Dendritic cell treated with granulocyte-macrophage colony-stimulating factor and Interleukin-4, amounts not matched to agents 40 ng/mL and 50 ng/mL, for 4 days (primary cell): ENCODE data around the gene CNN3.

ENCODE experiments used
- H3K27ac Mint-ChIP-seq: one replicate; pipeline ENCODE4 v1.8.0; 2022; ENCODE audit warnings: mild to moderate bottlenecking, mixed read lengths
- H3K27me3 Mint-ChIP-seq: one replicate; pipeline ENCODE4 v1.8.0; 2022; ENCODE audit warnings: mild to moderate bottlenecking, mixed read lengths
- H3K36me3 Mint-ChIP-seq: one replicate; pipeline ENCODE4 v1.8.0; 2022; ENCODE audit warnings: low read depth, mixed read lengths
- H3K4me1 Mint-ChIP-seq: one replicate; pipeline ENCODE4 v1.8.0; 2022; ENCODE audit warnings: low read depth, mixed read lengths
- H3K4me3 Mint-ChIP-seq: one replicate; pipeline ENCODE4 v1.8.0; 2022; ENCODE audit warnings: mild to moderate bottlenecking, moderate library complexity, mixed read lengths
- H3K9me3 Mint-ChIP-seq: one replicate; pipeline ENCODE4 v1.8.0; 2022; ENCODE audit warnings: mixed read lengths
- intact Hi-C: fragments of 100-400 bp; cut with micrococcal nuclease; formaldehyde crosslinking; loops from one replicate; pipeline ENCODE4 v1.15.0; 2022

Gene CNN3

DNA sequence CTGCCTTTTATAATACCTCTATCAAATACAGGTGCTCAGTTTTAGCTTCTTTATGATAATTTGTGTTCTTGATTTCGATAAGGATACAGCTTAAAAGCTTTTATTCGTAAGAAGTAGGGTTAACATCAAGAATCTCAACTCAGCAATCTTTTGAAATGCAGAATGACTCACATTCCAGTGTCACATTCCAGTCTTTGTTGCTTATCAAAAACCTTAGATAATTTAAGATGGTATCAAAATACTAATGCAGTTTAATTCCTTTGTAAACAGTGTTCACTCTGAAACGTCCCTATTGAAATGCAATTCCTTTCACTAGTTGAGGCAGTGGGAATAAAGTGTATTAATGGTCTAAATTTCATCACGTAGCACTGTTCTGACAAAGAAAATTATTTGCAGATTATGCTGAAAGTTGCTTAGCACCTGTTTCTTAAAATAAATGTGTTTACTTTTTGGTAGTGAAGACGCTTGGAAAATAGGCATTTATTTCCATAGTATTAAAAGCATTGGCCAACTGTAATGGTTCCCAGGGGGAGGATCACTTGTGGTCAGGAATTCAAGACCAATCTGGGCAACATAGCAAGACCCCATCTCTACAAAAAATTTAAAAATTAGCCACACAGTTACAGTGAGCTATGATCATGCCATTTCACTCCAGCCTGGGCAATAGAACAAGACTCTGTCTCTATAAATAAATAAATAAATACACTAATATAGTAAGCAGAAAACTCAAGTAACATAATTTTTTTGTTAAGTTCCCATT lies 10.1 kb upstream of the CNN3 start:
- Mint-ChIP-seq H3K9me3 (no peaks in the 10 kb centered on the region), H3K4me3 (no peak overlapping the region), H3K27me3 (peaks cover 7% of the 10 kb centered on the region), H3K4me1 (no peaks in the 10 kb centered on the region), H3K27ac (no peak overlapping the region), H3K36me3 (no peaks in the 10 kb centered on the region)
- intact Hi-C loops: no loop called here

DNA sequence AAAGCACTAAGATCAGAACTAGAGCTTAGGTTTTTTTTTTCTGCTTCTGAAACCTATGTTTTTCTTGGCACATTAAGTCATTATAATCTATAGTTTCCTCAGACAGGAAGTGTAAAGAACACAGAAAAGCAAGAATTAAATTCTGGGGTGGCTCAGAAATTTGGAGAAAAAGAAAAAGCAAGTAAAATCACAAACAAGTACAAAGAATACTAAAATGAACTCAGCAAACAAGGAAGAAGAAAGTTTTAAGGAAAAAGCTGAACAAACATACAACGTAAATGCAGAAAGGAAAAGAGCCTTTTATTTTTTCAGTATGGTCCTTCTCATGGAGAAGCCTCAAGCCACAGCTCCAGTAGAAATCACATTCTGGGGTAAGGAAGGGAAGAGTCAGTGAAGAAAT lies 8.6 kb upstream of the CNN3 start:
- Mint-ChIP-seq H3K36me3 (no peaks in the 10 kb centered on the region), H3K27ac (no peak overlapping the region), H3K4me3 (no peak overlapping the region), H3K27me3 (peaks cover 9% of the 10 kb centered on the region), H3K4me1 (no peaks in the 10 kb centered on the region), H3K9me3 (no peaks in the 10 kb centered on the region)
- intact Hi-C loops: no loop called here

DNA sequence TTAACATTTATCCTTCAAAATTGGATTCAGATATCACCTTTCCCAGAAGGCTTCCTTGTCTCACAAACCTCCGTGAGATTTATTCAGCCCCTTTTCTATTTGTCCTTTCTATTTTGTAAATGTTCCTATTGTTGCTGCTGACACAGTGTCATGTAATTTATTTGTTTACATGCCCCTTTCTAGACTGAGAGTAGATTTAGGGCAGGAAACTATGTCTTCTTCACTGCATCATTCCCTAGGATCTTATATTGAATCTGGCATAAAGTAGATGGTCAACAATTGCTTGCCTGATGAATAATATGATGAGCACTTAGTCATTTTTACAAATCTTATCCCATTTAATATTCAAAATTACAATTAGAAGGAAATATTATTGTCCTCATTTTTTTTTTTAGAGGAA lies 8.1 kb upstream of the CNN3 start:
- Mint-ChIP-seq H3K27ac (no peak overlapping the region), H3K36me3 (no peaks in the 10 kb centered on the region), H3K27me3 (peaks cover 11% of the 10 kb centered on the region), H3K4me3 (no peak overlapping the region), H3K9me3 (no peaks in the 10 kb centered on the region), H3K4me1 (no peaks in the 10 kb centered on the region)
- intact Hi-C loops: no loop called here

DNA sequence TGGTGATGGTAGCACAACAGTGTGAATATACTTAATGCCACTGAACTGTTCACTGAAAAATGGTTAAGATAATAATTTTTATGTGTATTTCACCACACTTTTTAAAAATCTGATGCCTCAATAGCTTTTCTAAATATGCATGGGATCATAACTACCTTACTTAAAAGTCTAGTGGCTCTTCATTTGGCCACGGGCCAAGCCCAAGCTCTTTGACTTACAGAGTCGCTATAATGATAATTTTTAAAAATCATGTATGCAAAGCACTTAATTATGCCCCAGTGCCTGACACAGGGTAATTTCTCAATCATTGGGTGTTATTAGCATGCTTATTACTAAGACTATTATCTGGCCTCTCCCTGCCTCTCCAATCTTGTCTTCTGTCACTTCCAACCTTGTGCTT lies 7.6 kb upstream of the CNN3 start:
- no peaks in the 10 kb centered on the region for H3K9me3 Mint-ChIP-seq
- intact Hi-C loops: no loop called here
- no peaks in the 10 kb centered on the region for H3K4me1 Mint-ChIP-seq
- H3K27ac Mint-ChIP-seq: no peak overlapping the region
- peaks cover 15% of the 10 kb centered on the region for H3K27me3 Mint-ChIP-seq
- H3K36me3 Mint-ChIP-seq: no peaks in the 10 kb centered on the region
- no peak overlapping the region for H3K4me3 Mint-ChIP-seq

- H3K4me3 Mint-ChIP-seq: no peak overlapping the region
- H3K4me1 Mint-ChIP-seq: peaks cover 5% of the 10 kb centered on the region
- H3K27me3 Mint-ChIP-seq: peaks cover 40% of the 10 kb centered on the region
- no peaks in the 10 kb centered on the region for H3K36me3 Mint-ChIP-seq
- no peak overlapping the region for H3K27ac Mint-ChIP-seq
- no peaks in the 10 kb centered on the region for H3K9me3 Mint-ChIP-seq
- intact Hi-C loops: no loop called here
Measured at GRCh38 chr1:94931254-94931841, 4.4 kb upstream of the CNN3 start.

GRCh38 chr1:94929351-94930217 lies 2.7 kb upstream of the CNN3 start:
- no peak overlapping the region for H3K4me3 Mint-ChIP-seq
- no peaks in the 10 kb centered on the region for H3K9me3 Mint-ChIP-seq
- intact Hi-C loops: no loop called here
- peaks cover 15% of the 10 kb centered on the region for H3K4me1 Mint-ChIP-seq
- peaks cover 52% of the 10 kb centered on the region for H3K27me3 Mint-ChIP-seq
- H3K36me3 Mint-ChIP-seq: no peaks in the 10 kb centered on the region
- no peak overlapping the region for H3K27ac Mint-ChIP-seq

GRCh38 chr1:94928293-94928939 lies 1.5 kb upstream of the CNN3 start:
- no peaks in the 10 kb centered on the region for H3K9me3 Mint-ChIP-seq
- H3K36me3 Mint-ChIP-seq: no peaks in the 10 kb centered on the region
- no peak overlapping the region for H3K27ac Mint-ChIP-seq
- intact Hi-C loops: no loop called here
- peaks cover 64% of the 10 kb centered on the region for H3K27me3 Mint-ChIP-seq
- H3K4me1 Mint-ChIP-seq: peaks cover 15% of the 10 kb centered on the region
- H3K4me3 Mint-ChIP-seq: no peak overlapping the region

DNA sequence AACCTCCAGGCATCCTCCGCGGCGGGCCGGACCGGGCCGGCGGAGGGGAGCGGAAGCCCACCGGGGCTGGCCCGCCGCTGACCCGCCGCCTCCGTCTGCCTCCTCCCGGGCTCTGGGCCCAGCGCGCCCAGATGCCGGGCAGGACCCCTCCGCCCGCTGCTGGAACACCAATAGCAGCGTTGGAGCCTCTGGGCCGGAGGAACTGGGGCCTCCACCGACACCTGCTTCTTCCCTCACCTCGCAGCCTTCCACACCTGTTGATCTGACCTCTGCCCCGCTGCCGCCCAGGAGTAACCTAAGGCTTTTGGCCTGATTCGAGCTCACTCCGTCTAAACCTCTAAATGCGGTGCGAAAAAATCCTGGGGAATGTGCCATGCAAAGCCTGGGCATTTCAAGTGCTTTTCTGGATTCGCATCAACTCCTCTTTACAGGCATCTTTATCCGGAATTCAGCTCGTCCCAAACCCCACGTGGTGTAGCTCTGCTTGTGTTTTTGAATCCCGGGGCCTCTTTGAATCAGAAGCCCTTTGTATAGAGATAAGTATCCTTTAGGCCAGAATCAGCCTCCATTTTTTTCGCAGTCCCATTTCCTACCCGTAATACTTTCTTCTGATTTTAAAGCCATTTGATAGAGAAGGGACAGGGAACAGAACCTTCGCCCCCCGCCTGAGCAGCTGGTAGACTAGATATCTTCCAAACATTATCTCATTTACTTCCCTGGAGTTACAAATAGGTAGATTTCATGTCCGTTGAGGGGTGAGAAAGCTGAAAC lies 680 bp upstream of the CNN3 start:
- Mint-ChIP-seq H3K27ac (no peak overlapping the region), H3K36me3 (no peaks in the 10 kb centered on the region), H3K27me3 (peaks cover 71% of the 10 kb centered on the region), H3K9me3 (no peaks in the 10 kb centered on the region), H3K4me3 (peak overlapping the region; percentile 65), H3K4me1 (peaks cover 15% of the 10 kb centered on the region)
- intact Hi-C loops: no loop called here

- Mint-ChIP-seq H3K36me3 (no peaks in the 10 kb centered on the region), H3K4me3 (peak overlapping the region; percentile 55), H3K27me3 (peaks cover 74% of the 10 kb centered on the region), H3K4me1 (peaks cover 15% of the 10 kb centered on the region), H3K27ac (no peak overlapping the region), H3K9me3 (no peaks in the 10 kb centered on the region)
- intact Hi-C loops: no loop called here
Measured at GRCh38 chr1:94926126-94926914, 590 bp downstream of the CNN3 start.

DNA sequence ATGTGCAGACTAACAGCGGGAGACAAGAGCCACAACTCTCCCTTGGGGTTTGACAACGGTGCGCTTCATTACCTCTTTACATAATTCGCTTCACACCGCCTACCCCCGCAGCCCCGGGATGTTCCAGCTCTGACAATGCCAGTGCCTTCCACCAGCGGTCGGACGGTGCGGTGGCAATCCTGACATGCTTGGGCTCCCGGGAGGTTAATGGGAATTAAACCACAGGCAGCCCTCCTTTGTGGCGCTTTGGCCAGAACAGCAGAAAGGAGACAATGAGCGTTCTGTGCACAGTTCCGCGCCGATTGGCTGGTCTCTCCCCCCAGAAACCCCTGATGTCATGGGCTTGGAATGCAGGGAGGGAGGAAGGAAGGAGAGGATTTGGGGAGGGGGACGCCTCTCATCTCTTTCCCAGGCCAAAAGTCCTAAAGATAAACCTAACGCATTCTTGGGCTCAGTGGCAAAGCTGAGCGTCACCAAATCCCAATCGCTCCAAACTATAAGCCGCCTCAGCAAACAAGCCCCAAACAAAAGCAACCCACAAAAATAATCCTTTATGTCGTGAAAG lies 1.3 kb downstream of the CNN3 start:
- Mint-ChIP-seq H3K4me1 (peaks cover 15% of the 10 kb centered on the region), H3K9me3 (no peaks in the 10 kb centered on the region), H3K27ac (no peak overlapping the region), H3K4me3 (peak overlapping the region; percentile 55), H3K36me3 (no peaks in the 10 kb centered on the region), H3K27me3 (peaks cover 77% of the 10 kb centered on the region)
- intact Hi-C loops: no loop called here

- Mint-ChIP-seq H3K9me3 (no peaks in the 10 kb centered on the region), H3K27ac (no peak overlapping the region), H3K4me3 (no peak overlapping the region), H3K4me1 (peaks cover 15% of the 10 kb centered on the region), H3K27me3 (peaks cover 76% of the 10 kb centered on the region), H3K36me3 (no peaks in the 10 kb centered on the region)
- intact Hi-C loops: no loop called here
Measured at GRCh38 chr1:94925004-94925403, 1.9 kb downstream of the CNN3 start.

- Mint-ChIP-seq H3K27me3 (peaks cover 56% of the 10 kb centered on the region), H3K4me1 (peaks cover 15% of the 10 kb centered on the region), H3K4me3 (no peak overlapping the region), H3K9me3 (no peaks in the 10 kb centered on the region), H3K36me3 (no peaks in the 10 kb centered on the region), H3K27ac (no peak overlapping the region)
- intact Hi-C loops: no loop called here
Measured at GRCh38 chr1:94922761-94923331, 4.1 kb downstream of the CNN3 start.
